Activated CD4-positive, alpha-beta T cell treated with anti-CD3 and anti-CD28 coated beads, Interleukin-2, amount 50 U/mL, for 16 hours (primary cell): ENCODE data around the gene TAF15.

Source experiments
- DNase-seq: peaks from one replicate; pipeline ENCODE4 v3.0.0-alpha.2; 2020

TAF15 gene

DNA sequence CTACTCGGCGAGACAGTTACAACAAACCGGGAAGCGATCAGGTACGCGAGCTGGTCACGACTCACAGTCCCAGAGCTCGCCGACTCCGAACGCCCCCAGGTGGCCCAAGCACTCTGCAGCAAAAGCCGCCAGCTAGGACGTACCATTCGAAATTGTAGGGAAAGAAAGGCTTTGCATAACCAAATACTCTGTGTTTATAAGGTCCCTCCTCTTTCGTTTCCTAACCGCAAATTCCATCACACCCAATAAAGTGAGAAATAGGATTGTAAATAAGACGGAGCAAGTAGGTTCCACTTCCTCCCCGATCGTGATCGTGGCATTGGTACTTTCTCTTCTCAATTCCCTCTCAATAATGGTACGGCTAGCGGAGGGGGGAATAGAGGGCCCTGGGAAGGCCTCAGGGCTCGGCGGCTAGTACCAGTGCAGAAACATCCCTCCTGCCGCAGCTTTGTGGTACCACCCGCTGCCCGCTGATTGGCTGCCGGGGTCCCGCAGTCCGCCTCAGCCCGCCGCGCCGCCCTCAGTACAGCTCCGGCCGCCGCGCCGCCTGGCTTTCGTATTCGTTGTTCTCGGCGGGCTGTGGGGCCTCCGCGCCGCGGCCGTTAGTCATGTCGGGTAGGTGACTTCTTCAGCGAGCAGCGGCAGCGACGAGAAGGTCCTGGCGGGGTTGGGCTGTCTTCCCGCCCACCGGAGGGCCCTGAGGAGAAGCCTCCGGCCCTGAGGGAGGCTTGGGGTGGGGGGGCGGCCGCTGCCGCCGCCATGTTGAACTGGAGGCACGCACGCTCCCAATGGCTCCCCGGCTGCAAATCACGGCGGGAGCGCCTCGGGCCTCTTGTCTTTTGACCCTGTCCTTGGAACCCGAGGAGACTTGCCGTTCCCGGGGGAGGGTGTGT is at the start of gene TAF15:
Gene TAF15 (plus strand): TSS at position 523 of the 893 bp plus-strand sequence. CDS start 86 bp downstream, at position 609.
- peak; percentile 99 for DNase-seq

DNA sequence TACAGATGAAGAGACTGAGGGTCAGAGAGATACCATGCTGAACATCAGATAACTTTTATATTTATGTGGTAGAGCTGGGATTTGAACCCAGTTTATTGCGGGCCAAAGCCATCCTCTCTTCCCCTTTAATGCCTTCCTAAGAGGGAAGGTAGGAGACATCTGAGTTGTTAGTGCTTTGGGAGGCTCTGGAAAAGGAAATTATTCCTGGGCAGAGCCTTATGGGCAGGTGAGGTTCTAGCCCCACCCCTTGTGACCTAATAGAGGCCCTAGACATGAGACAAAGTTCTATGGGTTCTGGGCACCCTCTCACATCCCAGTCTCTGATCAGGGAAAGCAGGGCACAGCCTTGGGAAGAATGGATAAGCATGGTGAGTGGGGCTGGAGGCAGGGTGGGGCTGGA is 48.7 kb upstream of the TAF15 start, which contains the start of gene C17orf50:
Gene C17orf50 (plus strand): TSS at position 301 of the 400 bp plus-strand sequence. CDS start 55 bp downstream, at position 356.
- no peak for DNase-seq

DNA sequence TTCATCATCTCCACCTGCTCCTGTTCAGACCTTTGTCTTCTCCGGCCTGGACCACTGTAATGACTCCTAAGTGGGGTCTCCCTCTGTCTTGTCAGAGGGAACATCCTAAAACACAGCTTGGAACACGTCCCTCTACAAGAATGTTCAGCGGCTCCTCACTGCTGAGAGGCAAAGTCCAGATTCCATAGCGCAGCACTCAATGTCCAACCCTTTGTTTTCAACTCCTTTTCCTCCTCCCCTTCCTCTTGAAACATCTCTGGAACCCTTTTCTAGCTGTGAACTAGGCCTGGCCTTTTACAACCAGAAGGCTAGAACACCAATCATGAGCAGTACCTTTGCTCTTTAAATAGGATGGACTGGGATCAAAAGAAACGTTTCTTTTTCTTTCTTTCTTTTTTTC is 47.7 kb upstream of the TAF15 start:
- DNase-seq: no peak

DNA sequence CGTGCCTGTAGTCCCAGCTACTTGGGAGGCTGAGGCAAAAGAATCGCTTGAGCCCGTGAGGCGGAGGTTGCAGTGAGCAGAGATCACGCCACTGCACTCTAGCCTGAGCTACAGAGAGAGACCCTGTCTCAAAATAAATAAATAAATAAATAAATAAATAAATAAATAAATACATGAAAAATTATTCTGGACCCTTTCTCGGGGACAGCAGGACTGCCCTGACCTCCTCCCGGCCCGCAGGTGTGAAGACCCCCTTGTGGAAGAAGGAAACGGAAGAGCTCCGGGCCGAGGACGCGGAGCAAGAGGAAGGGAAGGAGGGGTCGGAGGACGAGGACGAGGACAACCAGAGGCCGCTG is 45.5 kb upstream of the TAF15 start:
- DNase-seq: no peak

DNA sequence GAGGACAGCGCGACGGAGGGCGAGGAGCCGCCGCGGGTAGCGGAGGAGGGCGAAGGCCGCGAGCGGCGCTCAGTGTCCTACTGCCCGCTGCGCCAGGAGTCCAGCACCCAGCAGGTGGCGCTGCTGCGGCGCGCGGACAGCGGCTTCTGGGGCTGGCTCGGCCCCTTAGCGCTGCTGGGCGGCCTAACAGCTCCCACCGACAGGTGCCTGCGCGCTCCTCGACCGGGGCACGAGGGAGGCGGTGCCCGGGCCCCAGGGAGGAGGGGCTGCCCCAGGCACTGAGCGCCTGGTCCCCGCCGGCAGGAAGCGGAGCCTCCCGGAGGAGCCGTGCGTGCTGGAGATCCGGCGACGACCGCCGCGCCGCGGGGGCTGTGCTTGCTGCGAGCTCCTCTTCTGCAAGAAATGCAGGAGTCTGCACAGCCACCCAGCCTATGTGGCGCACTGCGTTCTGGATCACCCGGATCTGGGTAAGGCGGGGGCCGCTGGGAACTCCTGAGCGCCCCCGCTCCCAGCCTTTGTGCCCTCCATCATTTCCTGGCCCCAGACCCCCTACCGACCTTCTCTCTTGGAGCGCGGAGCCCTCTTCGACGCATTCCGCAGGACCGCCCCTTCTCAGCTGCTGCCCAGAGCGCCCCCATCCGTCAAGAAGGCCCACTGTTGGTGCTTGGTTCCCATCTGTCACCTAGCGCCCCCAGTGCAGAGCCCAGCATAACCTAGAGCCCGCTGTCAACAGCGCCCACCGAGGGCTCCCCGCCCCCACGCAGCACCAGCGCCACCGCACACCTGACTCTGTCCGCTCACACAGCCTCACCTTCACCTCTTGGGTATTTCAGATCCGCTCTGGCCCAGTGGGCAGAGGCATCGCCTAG is 44.9 kb upstream of the TAF15 start:
- DNase-seq: peak; percentile 91

DNA sequence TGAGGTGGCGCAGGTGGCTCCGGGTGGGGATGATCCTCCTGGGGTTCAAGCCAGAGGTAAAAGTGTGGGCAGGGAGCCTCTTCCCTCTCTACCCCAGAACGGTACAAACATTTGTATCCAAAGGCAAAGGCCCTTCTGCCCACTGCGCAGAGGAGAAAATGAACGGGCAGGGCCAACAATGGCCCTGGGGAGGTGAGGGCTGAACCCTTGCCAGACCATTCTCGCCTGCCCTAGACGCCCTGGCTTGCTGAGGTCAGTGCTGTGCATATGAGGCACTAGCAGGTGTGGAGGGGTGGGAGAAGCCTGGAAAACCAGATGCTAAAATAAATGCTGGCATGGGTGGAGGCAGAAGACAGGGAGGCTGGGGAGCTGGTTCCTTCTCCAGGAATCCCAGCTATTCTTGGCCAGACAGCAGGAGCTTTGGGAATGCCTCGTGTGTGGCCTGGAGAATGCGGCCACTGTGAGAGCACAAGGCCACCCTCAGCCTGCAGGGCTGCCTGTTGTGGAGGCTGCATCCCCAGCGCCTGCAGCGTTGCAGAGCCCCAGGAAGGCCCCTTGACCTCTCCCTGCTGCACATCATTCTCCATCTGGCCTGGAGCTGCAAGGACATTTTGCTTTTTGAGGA is 44.1 kb upstream of the TAF15 start:
- DNase-seq: no peak

DNA sequence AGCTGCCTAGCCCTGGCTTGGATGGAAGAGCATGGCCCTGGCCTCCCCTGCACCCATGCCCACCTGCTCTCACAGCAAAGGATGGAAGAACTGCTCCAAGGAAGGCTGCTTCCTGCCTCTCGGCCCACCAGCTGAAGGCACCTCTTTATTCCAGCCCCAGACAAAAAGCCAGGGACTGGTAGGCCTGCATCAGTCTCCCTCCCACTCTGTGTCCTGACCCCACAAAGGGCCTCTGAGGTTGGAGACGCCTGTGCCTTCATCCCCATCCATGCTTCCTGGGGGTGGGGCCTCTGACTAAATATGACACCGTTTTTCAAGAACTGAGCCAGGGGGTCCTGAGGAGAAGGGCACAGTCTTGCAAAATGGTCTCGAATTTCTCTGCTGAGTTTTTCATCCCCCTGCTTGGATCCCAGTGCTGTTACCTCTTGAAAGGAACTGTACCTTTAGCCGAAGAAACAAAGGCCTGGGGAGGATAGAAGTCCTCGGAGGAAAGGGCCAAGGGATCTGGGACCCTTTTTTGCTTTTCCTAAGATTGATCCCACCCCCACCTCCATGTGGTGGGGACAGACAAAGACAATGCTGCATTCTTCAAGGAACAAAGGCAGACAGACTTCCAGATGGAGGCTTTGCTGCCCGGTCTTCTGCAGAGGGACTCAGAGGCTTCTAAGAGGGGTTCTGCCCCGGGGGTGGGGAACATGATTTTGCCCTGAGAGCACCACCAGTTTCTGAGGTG is 43.4 kb upstream of the TAF15 start:
- DNase-seq: no peak

DNA sequence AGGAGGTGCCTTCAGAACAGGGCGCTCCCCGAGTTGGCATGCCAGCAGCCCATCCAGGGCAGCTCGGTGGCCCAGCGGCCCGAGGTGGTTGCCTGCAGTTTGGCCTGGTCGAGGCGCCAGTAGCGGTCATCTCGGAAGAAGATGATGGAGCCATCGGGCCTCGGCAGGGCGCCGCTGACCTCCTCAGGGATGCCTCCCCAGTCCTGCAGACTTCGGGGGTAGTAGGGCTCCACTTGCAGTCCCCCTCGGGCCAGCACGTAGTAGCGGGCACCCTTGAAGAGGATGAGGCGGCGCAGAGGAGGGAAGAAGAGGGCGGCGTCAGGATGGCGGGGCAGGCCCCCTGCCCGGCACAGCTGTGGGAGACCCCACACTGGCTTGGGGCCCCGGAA is 42.8 kb upstream of the TAF15 start:
- no peak for DNase-seq

DNA sequence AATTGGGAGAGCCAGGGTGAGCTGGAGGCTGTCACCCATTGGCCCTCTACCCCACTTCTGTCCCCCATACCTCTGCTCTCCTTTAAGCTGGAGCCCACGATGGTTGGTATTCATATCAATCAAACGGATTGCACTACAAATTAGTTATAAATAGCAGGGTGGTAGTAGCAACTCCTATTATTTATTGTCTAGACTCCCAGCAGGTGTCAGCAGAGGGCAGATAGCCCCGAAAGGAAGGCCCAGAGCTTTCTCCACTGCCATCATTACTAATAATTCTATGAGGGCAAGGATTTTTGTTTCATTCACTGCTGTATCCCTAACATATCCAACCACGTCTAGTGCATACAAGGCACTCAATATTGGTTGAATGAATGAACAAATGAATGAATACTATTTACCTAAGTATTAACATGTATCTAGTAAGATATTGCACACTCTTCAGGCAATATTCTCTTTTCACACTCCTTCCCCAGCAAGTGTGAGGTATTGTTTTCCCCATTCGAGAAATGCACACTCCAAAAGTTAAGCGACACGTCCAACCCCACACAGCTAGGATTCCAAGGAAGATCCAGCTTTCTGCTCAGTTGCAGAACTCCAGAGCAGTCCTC is 42.3 kb upstream of the TAF15 start:
- peak; percentile 29 for DNase-seq

DNA sequence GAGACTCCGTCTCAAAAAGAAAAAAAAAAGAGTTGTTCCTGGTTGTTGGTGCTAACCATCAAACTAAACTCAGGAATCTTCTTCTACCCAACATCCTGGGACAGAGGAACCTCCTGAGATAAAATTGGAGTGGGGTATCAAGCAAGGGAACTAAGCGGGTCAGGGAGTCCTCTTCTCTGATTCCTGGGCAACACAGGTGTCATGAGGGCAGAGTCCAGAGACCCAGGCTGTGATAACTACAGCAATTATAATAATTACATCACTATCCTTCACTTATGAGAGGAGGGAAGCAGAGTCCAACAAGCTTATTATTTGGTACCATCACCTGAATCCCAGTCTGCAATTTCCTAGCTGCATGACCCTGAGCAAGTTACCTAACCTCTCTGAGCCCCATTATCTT is 40.5 kb upstream of the TAF15 start:
- no peak for DNase-seq

DNA sequence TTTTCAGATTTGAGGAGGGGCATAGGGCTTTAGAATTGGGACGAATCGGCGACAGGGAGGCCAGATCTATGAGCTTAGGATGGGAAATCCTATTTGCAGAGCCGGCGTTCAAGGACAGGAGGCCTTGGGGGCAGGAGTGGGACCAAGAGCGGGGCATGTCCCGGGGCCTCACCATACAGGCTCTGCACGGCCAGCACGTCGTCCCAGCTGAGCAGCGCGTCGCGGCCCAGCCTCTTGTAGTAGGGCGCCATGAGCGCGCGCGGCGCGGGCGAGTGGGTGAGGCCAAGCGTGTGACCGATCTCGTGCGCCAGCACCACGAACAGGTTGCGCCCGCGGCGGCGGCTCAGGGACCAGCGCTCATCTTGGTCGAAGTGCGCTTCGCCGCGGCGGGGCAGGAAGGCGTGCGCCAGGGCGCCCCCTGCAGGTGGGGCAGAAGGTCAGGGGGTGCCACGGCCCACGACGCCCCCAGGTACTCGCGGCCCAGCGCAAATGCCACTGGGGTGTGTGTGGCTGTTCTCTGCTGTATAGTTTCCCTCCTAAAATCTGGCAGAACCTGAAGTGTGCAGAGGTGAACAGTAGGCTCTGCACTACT is 39.3 kb upstream of the TAF15 start:
- DNase-seq: no peak

DNA sequence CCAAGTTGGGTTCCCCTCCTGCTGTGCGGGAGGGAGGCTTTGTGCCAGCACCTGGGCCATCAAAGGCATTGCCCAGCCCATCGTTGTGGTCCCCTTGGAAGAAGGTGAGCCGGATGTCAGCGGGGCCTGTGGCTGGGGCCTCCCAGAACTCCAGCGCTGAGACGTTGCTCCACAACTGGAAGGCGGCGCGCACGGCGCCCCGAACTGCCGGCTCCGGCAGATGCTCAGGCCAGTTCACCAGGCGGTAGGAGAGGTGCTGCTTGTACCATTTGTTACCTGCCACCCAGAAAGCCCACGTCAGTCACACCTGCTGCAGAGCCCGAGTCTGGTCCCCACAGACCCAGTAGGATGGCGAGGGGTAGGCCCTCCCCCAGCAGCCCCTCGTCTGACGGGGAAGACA is 36.2 kb upstream of the TAF15 start:
- DNase-seq: no peak

DNA sequence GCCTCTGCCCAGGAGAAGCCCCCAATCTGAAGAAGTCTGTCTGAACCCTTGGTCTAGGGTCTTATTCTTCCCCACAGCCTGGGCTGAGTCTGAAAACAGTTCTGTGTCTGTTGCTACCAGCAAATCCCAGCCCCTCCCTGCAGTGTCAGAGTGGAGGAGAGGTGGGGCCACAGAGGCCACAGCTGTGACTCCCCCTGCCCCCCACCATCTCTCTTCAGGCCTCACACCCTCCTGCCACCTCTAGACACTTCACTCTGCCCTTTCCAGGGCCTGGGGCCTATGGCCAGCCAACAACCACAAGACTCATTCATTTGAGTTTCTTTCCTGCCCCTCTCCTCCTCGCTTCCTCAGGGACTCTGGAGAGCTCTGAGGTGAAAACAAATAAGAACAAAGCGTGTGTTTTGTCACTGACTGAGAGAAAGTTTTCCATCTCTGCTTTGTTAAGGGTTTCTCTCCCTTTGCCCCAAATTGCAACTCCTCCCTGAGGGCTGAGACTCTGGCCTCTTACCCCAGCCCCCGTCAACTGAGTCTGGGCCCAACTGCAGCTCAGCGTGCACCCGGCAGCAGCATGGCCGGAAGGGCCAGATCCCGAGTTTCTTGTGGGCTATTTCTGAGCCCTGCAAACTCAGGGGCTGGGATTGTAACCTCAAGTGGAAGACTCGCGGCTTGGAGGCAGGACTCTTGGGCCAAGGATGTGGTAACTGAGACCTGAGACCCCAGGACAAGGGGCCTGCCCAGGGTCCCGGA is 35.4 kb upstream of the TAF15 start:
- DNase-seq: no peak

DNA sequence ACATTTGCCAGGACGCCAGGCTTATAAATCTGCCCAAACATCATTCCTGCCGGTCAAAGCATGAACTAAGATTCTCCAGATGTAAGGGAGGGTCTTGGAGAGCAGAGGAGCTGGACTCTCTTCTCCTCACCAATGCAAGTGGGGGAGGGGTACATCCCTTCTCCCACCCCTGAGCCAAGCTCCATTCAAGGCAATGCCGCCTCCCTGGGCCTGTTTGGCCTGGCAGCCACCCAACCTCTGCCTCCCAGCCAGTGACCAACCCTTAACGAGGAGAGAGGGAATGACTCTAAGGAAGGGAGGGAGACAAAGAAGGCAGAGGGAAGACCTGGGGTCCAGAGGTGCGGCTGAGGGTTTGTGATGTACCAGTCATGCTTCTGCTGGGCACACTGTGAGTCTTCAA is 34.8 kb upstream of the TAF15 start:
- no peak for DNase-seq

DNA sequence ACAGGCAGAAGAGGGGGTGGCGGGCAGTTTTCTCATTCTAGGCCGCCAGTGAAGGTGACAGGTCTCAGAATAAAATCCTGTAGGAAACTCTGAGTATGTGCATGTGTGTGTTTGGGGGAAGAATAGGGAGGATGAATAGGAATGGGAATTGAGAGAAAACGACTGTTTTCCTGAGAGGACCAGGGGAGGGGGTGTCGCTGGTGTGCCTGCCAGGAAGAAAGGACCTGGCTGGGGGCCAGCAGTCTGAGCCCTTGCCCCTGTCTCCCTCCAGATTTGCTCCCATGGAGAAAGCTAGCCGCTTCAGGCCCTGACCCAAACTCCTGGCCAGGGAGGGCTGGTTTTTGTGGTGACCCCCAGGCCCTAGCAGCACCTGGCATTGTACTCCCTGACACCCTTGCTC is 34.2 kb upstream of the TAF15 start:
- no peak for DNase-seq

DNA sequence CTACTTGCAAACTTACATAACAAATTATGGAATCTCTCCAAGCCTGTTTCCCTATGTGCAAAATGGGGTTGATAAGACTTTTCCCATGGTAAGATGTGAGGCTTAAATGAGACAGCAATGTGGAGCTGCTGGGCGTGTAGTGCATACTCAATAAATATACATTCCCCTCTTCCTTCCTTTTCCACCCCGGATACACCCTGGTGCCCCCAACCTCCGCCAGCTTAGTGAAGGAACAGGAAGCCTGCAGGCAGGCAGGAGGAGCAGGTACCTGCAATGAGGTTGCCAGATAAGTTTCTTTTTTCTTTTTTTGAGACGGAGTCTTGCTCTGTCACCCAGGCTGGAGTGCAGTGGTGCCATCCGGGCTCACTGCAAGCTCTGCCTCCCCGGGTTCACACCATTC is 33.7 kb upstream of the TAF15 start:
- no peak for DNase-seq

DNA sequence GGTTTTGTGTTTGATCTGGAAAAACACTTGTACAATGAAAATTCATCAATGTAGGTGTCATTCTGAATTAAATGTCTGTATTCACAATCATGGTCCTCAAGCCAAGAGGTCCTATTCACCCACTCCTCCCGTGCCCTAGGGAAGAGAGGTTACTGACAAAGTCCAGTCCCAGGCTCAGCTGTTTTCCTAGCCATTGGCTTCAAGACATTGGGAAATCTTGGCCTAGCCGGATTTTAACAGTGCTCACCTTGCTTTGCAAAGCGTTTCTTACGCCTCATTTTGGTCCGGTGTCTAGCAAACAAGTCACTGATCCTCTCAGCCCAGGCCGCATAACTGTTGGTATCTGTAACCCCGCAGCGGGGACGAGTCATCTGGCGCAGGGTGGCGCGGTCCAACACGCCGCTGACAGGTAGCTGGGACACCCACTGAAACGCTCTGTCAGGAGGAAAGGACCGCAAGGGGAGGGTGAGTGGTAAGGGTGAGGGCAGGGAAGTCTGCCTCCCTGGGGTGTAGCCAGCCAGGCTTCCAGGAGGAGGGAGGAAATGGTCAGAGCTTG is 30.6 kb upstream of the TAF15 start:
- DNase-seq: no peak

DNA sequence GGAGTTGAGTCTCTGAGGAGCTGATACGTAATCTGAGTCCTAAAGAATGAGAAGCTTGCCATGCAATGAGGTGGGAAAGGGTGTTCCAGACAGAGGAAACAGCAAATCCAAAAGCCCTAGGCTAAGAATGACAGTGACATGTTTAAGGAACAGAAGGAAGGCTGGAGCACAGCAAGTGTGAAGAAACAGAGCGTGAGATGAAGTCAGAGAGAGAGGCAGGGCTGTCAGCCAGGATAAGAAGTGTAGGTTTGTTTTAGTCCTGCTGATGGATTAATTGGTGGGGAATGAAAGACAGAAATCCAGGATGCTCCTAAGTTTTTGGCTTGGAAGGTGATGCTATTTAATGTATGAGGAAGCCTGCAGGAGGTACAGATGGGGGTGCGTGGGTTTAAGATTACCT is 28.3 kb upstream of the TAF15 start:
- no peak for DNase-seq

DNA sequence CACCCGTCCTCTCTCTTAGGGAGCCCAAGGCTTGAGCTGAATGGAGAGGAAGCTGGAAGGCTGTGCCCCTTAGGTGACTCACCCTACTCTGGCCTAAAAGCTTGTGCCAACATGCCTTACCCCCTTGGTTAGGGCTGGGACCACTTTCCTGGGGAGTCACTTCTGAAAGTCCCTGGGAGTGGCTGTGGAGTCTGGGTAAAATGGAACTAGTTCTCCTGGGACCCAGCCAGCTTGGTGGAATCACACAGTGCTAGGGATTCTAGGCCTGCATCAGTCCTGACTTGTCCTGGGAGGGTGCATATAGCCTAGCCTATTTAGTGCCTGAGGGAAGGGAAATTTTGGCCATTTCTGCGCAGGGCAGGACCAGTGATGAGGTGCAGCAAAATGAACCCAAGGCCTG is 24.4 kb upstream of the TAF15 start:
- no peak for DNase-seq

DNA sequence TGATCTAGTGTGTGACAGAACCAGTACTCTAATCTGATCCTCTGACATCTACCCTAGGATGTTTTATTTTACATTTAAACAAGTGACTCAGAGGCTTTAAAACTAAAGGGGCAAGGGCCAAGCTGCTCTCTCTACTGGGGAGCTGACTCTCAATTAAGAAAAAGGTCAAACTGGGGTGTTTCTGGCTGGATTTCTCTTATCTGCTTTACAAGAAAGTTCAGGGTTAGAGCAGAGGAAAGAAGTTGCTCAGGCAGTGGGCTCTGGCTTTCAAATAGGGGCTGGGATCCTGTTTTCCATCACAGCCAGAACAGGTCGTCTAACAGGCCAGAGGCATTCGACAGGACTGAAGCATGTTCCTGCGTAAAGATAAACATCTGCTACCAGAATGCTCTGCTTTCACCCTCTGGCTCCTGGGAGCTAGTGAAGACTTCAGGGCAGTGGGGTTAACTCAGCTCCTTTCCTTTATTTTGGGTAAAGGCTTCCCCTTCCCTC is 22.3 kb upstream of the TAF15 start:
- DNase-seq: no peak
